Measurements from ENCODE around the gene PSME3IP1.

The PSME3IP1 gene

GRCh38 chr16:57143149-57143921, 42.5 kb downstream of the PSME3IP1 start:
- DNase-seq = no peak

- no peak for DNase-seq
Observed at GRCh38 chr16:57141822-57142631, 43.8 kb downstream of the PSME3IP1 start.

DNA sequence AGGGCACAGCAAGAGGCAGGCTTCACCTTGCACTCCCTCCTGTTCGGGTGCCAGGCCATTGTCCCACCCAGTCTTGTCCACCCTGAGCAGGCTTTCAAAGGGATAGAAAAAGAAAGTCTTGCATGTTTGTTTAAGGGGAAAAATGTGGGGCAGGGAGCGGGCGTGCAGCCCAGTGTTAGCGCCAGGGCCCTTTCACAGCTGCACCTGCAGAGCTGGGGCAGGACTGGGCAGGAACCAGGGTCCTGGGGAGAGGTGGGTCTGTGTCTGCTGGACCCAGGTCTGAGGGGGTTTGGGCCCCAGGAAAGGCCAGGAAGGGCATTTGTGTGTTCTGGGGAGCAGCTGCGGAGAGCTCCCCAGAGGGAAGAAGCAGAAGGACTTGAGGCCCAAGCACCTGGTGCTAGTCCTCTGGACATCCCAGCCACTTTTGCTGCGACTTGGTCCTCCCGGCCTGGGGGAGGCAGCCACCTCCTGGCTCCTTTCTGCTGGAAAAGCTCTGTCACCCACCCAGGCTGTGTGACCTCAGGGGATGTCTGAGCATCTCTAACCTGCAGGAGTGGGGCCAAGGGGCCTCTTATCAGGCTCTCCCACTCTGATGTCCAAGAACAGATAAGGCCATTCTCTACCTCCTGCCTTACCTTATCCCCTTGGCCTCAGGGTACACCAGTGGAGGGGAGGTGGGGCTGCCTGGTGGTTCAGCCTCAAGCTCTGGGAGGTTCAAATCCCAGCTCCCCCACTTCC, 44.7 kb downstream of the PSME3IP1 start:
- no peak for DNase-seq

DNA sequence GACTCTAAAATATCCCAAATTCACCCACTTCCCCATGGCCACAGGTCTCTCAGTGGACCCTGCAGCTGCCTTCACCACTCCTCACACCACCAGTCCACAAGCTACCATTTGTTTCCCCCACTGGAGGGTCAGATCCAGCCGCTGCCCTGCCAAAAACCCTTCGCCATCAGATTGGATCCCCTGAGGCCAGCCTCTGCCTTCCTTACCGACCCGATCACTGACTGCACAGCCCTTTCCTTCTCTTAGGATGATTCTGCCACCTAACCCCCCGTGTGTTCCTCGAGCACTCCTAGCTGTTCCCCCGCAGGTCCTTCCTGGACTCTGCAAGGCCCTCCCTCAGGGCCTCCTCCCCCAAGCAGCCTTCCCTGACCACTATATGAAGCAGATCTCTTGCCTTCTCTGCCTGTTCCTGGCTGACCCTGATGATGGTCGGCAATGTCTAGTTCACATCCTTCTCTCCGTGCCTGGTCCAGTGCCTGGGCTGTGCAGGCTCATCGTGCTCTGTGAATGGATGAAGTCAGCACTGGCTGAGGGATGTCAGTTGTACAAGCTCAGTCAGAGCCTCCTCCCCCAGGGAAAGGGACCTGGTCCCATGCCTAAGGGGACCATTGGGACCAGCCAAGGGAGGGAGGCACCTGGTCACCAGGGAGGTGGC, 47.4 kb downstream of the PSME3IP1 start:
- no peak for DNase-seq

GRCh38 chr16:57137566-57138273, 48.1 kb downstream of the PSME3IP1 start:
- DNase-seq = no peak

DNA sequence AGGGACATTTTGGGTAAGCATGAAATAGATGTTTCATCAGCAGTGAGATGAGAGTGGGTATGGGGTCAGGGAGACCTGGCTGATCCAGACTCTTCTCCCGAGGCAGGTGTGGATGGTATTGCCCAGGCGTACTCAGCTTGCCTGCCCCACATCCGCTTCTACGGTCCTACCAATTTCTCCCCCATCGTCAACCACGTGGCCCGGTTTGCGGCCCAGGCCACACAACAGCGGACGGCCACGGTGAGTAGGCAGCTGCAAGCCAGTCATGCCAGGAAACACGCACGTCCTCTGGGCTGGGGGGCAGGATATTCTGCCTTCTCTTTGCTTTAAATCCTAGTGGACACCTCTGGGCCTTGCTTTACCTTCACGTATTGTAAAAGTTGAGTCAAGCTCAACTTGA, 48.8 kb downstream of the PSME3IP1 start:
- DNase-seq = no peak

DNA sequence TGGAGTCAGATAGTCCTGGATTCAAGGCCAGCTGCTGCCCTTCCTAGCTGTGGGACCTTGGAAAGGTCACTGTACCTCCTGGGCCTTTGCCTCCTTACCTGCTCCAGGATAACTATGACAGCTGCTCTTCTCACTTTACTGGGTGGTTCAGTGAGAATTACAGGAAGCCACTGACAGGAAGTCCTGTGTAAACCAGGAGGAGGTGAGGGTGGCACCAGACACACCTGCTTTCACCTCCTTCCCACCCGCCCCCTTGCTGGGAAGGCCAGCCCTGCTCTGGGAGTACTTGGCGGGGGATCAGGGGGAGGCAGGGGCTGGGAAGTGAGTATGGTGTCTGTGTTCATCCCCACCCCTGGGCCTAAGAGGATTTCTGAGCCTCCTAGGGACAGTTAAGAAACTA, 50.9 kb downstream of the PSME3IP1 start:
- DNase-seq = peak; percentile 60

DNA sequence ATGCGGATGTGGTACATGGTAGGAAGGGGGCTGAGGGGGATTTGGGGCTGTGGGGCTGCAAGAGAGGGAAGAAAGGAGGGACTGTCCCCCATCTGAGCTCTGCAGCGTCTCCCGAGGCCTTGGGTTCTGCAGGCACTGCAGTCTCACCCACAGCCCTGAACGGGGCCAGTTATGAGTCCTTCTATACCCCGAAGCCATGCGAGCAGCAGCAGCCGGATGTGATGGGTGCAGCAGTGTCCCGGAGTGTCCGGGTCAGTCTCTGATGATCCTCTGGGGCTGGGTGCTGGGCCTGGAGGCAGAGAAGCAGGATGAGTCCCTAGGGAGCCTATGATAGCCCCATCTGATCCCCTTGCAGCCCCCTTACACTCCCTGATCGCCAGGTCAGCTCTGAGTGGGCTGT, 52.0 kb downstream of the PSME3IP1 start:
- no peak for DNase-seq

GRCh38 chr16:57133031-57133430, 52.8 kb downstream of the PSME3IP1 start:
- DNase-seq = no peak

GRCh38 chr16:57132470-57132869, 53.4 kb downstream of the PSME3IP1 start:
- no peak for DNase-seq

GRCh38 chr16:57131351-57131970, 54.4 kb downstream of the PSME3IP1 start:
- DNase-seq = no peak

DNA sequence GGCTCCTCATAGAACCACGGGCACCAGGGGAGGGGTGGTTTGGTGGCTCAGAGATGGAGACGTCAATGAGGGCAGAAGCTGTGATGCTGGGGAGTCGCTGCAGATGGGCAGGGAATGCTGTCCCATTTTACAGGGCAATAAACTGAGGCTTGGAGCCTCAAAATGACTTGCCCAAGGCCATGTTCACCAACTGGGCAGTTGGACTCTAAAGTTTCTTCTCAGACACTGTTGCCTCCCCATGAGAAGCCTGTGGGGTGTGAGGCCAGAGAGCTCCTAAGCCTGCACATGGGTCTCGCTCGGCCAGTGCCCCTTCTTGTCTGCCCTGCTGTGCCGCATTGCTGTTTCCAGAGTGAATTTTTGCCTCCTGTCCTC, 54.9 kb downstream of the PSME3IP1 start:
- DNase-seq = no peak

DNA sequence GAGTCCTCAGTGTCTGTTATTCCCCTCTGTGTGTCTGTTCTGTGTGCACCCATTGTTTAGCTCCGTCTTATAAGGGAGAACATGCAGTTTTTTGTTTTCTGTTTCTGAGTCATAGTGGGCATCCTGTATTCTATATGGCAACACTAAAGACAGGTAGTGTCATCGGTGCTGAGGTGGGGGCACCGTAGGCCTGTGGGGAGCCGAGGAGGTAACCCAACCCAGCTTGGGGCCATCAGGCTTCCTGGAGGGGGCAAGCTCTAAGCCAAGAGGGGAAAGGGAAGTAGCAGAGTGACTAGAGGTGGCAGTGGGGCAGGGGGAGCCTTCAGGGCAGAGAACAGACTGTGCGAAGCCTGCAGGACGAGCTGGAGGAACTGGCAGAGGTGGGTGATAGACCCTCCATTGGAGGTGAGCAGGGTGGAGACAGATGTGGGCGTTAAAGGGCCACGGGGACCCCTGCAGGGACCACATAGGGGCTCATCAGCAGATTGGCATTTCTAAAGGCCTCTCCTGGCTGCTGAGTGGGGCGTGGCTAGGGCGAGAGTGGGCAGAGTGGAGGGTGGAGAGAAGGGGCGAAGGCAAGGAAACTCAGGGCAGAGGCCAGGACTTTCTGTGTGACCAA, 57.0 kb downstream of the PSME3IP1 start:
- no peak for DNase-seq

DNA sequence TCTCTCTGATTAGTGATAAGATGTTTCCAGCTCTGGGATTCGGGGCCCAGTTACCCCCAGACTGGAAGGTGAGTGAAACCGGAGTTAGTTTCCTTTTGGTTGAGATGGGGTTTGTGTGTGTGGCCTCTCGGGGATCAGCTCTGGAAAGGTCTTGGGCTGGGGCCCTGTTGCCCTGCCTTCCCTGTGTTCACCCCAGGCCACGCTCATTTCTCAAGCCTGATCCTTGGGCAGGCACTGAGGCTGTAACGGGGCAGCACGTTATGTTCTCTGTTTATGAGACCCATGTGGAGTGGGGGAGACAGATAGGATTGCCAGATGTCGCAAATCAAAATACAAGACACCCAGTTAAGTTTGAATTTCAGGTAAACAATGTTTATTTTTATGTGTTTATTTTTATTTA, 58.0 kb downstream of the PSME3IP1 start:
- DNase-seq = no peak

DNA sequence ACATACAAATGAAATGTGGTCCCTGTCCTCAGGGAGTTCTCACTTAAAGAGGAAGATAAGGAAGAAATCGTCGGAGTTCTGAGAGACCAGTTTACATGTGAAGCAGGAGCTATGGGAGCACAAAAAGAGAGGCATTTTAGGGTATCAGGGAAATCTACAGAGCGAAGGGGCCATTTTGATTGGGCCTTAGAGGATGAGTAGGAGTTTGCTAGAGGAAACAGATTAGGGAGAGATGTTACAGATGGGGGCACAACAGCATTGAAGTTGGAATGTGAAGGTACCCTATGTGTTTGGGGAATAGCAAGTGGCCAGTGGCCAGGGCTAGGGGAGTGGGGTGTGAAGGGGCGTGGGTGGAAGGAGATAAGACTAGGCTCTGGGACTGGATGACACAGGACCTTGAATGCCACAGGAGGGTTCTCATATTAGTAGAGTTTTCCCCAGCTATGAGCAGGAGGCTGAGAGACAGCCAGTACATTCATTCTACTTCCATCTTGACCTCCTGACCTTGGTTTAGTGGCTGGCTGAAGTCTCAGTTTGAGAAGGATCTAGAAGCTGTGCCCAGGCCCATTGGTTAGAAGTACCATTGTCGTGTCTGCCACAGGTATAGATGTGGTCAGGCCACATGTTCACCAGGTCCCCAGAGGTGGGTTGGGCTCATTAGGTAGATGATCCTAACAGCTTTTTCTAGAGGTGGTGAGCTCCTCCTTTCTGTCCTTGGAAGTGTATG, 58.6 kb downstream of the PSME3IP1 start:
- no peak for DNase-seq

DNA sequence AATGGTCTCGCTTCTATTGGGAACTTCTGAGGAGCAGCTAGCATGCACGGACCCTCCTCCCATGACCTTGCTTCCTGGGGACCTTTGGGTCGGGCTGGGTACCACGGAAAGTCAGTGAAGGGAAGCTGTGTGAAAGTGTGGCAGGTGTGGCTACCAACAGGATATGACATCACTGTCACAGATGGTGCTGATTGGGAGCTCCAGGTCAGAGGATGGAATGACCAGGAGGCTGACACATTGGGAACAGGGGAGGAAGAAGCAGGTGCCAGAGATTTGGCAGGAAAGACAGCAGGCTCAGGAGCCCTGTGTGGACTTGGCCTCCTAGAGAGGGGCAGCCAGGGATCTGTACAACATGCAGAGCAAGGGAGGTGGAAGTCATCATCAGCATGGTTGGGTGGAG, 59.4 kb downstream of the PSME3IP1 start:
- no peak for DNase-seq

DNA sequence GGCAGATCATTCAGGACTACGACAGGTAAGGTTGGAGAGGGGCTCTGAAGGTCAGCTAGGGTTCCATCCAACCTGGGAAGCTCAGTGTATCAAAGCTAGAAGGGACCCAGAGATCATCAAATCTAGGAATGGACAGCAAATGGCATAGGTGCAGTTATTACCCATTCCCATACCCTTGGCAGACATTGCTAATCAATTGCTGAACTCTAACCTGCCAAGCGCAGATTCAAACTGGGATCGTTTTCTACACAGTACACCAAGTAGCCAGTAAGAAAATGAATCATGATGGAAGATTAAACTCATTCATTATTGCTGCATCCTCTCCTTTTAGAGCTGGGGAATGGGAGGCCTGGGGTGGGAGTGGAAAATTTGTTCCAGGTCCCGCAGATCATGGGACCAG, 59.9 kb downstream of the PSME3IP1 start:
- no peak for DNase-seq

DNA sequence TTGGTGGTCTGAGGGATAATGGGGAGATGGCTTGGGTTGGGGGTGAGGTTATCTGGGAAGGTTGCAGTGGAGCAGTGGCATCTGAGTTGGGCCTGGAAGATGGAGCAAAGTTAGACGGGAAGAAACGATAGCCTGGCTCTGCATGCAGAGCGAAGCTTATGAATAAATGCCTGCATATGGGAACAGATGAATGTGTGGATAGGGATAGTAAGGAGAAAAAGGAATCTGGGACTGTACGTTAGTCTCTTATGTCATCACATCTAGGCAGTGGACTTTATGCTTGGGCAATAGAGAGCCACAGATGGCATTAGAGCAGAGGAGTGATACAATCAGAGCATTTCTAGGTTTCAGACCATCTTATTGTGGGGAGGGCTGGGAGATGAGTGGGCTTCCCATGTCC, 60.5 kb downstream of the PSME3IP1 start:
- DNase-seq = no peak

DNA sequence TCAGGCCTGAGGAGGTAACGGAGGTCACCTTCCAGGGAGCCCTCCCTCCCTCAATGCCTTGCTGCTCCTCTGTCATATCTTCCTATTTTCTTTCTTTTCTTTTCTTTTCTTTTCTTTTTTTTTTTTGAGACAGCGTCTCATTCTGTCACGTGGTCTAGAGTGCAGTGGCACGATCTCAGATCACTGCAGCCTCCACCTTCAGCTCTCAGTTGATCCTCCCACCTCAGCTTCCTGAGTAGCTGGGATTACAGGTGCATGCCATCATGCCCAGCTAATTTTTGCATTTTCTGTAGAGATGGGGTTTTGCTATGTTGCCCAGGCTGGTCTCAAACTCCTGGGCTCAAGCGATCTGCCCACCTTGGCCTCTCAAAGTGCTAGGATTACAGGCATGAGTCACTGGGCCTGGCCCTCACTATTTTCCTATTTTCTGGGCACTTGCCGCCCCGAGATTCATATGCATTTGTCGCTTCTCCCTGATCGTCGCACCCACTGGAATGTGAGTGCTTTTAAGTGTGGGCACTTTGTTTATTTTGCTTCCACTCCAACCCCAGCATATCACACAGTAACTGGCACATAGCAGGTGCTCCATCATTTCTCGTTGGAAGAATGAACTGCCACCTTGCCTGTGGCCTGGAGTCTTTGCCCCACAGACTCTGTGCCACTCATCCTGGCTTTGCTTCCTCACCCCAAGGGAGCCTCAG, 61.7 kb downstream of the PSME3IP1 start:
- peak; percentile 15 for DNase-seq

Measured in NCI-H510A treated with DMSO at 0.1 percent for 48 hours (cell line).